ENCODE data around the gene KPTN. TPM values are rescaled to one million over a fixed set of nuclear protein-coding genes. Genes with fewer than 3 reads are reported as not detected.

The KPTN gene
- total and polyA plus RNA-seq, 2 of the 13 experiments (the other 11 are each of a cell fraction or from before 2014, with no cell fraction given) = 9.1 to 13.3 TPM

GRCh38 chr19:47428177-47428894 lies 55.7 kb downstream of the KPTN start:
- CTCF ChIA-PET (ENCODE audit: low intra/inter-chr PET ratio, low total read pairs) = no interaction called here
- Histone ChIP-seq H3K4me1 (ENCODE audit: insufficient read depth, low read length) (peaks cover 29% of the 10 kb centered on the region), H3K4me3 (replicated peaks in 1 of 3; ENCODE audit: insufficient read depth in 1 of 3, low read depth in 2 of 3, low read length in 3 of 3) (no peak overlapping the region), H3K9me3 (ENCODE audit: low read length) (no peaks in the 10 kb centered on the region), H2AFZ (ENCODE audit: low read length) (no peak overlapping the region), H3K27me3 (ENCODE audit: control insufficient read depth in 1 of 2, insufficient read depth in 2 of 2, low read length in 2 of 2) (peaks cover 1 to 19% of the 10 kb centered on the region in 2 experiments; a peak in 4 of 5 replicates), H3K9ac (ENCODE audit: insufficient read depth, low read depth, low read length) (no peak overlapping the region), H4K20me1 (ENCODE audit: insufficient read depth, low read length) (no peaks in the 10 kb centered on the region), H3K4me2 (ENCODE audit: low read depth, low read length) (peak overlapping the region; percentile 45), H3K27ac (ENCODE audit: extremely low read length, insufficient read depth, low read length) (no peak overlapping the region), H3K36me3 (replicated peaks in 1 of 2; ENCODE audit: control insufficient read depth in 1 of 2, insufficient read depth in 2 of 2, low read length in 2 of 2) (no peaks in the 10 kb centered on the region), H3K79me2 (ENCODE audit: insufficient read depth, low read length) (no peaks in the 10 kb centered on the region)
- 11% methylated on average over 27 of the region's 27 CpGs for WGBS (ENCODE audit: low lambda C conversion rate)
- POLR2A ChIA-PET = interaction anchor here (0.8 kb wide), 1 partner anchor 55 kb away, joined by 3 read pairs; the partner anchor contains the start of gene KPTN
- in situ Hi-C loops (cut with HindIII; ENCODE audit: extremely low pct_ligation_motif_present, low pct_unique_long_range_greater_than_20kb) = no loop called here
- no TSS peak for BruUV-seq (replicated peaks)
- ATAC-seq (peak; percentile 21; the same call in 2 of the 3 replicates), FAIRE-seq (no peak), DNase-seq (ENCODE audit: low spot score) (peak; percentile 54)
- intact Hi-C loops (cut with micrococcal nuclease; ENCODE audit: unreplicated experiment) = no loop called here
- TF ChIP-seq SAP130 (CRISPR knock-in tag; IDR thresholded peaks at IDR 0.05; ENCODE audit: low read depth) (0 out of 2 replicates have a peak, but pooled peaks have one; percentile 13), SUZ12 (IDR thresholded peaks at IDR 0.05; ENCODE audit: low read depth, low read length) (no peak)

DNA sequence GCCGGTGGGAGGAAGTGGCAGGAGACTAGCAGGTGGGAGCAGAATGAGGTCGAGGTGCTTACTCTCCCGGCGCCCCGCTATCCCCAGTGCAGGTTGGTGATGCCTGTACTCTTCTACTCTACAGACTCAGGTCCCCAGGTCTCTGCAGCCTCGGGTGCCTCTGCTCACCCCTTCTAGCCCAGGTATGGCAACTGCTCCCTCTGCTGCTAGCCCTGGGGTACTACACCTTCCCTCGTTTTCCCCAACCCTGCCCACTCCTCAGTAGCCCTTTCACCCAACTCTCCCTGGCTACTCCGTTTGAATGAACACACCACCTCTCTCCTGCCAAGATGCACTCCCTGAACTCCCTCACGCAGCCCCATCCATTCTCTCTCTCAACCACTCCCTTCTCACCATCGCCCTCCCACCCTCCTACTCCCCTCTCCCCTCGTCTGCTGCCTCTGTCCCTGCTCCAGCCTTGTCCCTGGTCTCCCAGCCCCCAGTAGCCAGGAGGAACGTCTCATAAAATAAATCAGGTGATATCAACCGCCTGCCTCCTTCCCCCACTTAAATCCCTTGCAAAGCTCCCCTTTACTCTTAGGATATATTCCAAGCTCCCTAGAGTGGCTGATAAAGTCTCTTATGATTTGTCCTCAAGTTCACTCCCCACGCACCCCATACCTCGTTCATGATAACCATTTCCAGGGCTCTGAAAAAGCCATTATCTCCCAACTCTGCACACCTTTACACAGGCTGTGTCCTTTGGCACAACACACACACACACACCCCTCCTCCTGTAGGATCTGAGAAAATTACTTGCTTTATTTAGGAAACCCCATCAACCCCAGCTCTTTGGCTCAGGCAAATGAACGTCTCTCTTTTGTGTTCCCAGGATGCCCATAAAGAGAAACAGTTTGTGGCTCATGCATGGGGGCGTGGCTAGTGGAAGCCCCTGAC lies 56.5 kb downstream of the KPTN start:
- intact Hi-C loops (cut with micrococcal nuclease; ENCODE audit: unreplicated experiment) = no loop called here
- H3K36me3 ChIP-seq (replicated peaks in 1 of 2; ENCODE audit: control insufficient read depth in 1 of 2, insufficient read depth in 2 of 2, low read length in 2 of 2) = no peaks in the 10 kb centered on the region
- DNase-seq (ENCODE audit: low spot score) = peak; percentile 33
- H3K79me2 ChIP-seq (ENCODE audit: insufficient read depth, low read length) = no peaks in the 10 kb centered on the region
- no peaks in the 10 kb centered on the region for H4K20me1 ChIP-seq (ENCODE audit: insufficient read depth, low read length)
- WGBS (ENCODE audit: low lambda C conversion rate) = 16% methylated on average over 13 of the region's 17 CpGs
- no TSS peak for BruUV-seq (replicated peaks)
- no peak overlapping the region for H3K4me3 ChIP-seq (replicated peaks in 1 of 3; ENCODE audit: insufficient read depth in 1 of 3, low read depth in 2 of 3, low read length in 3 of 3)
- peaks cover 3 to 27% of the 10 kb centered on the region in 2 experiments; a peak in 4 of 5 replicates for H3K27me3 ChIP-seq (ENCODE audit: control insufficient read depth in 1 of 2, insufficient read depth in 2 of 2, low read length in 2 of 2)
- no peak overlapping the region for H3K27ac ChIP-seq (ENCODE audit: extremely low read length, insufficient read depth, low read length)
- no peak overlapping the region; the same call in 1 of the 2 replicates for H3K4me2 ChIP-seq (ENCODE audit: low read depth, low read length)
- in situ Hi-C loops (cut with HindIII; ENCODE audit: extremely low pct_ligation_motif_present, low pct_unique_long_range_greater_than_20kb) = no loop called here
- no peak overlapping the region for H3K9ac ChIP-seq (ENCODE audit: insufficient read depth, low read depth, low read length)
- ChIA-PET POLR2A (interaction anchor here (0.8 kb wide), 1 partner anchor 56 kb away, joined by 3 read pairs; the partner anchor contains the start of gene KPTN), CTCF (ENCODE audit: low intra/inter-chr PET ratio, low total read pairs) (interaction anchor here (0.8 to 1.3 kb wide), 2 partner anchors 131 to 143 kb away, joined by 3 to 7 read pairs; no protein-coding TSS in a partner anchor)
- H3K9me3 ChIP-seq (ENCODE audit: low read length) = no peaks in the 10 kb centered on the region
- peak; percentile 23 for FAIRE-seq
- peak; percentile 79 for ATAC-seq
- H2AFZ ChIP-seq (ENCODE audit: low read length) = no peak overlapping the region
- H3K4me1 ChIP-seq (ENCODE audit: insufficient read depth, low read length) = peaks cover 29% of the 10 kb centered on the region
- TF ChIP-seq CEBPG (CRISPR knock-in tag; IDR thresholded peaks at IDR 0.05) (no peak), ZNF546 (CRISPR knock-in tag; conservative IDR thresholded peaks at IDR 0.05) (no peak), MBNL3 (CRISPR knock-in tag; conservative IDR thresholded peaks at IDR 0.05) (no peak), ZNF782 (CRISPR knock-in tag; IDR thresholded peaks at IDR 0.05; ENCODE audit: borderline replicate concordance) (no peak), STAG1 (CRISPR knock-in tag; IDR thresholded peaks at IDR 0.05) (peak; percentile 80), JUNB (CRISPR knock-in tag; IDR thresholded peaks at IDR 0.05; ENCODE audit: borderline replicate concordance) (0 out of 2 replicates have a peak, but pooled peaks have one; percentile 26), RBM22 (optimal IDR thresholded peaks at IDR 0.05; ENCODE audit: low read length) (no peak), MIER2 (CRISPR knock-in tag; IDR thresholded peaks at IDR 0.05) (0 out of 2 replicates have a peak, but pooled peaks have one; percentile 14), GATA4 (IDR thresholded peaks at IDR 0.05; ENCODE audit: borderline replicate concordance, low read depth) (no peak), FOSL2 (CRISPR knock-in tag; IDR thresholded peaks at IDR 0.05) (0 out of 2 replicates have a peak, but pooled peaks have one; percentile 6), ZNF354B (CRISPR knock-in tag; IDR thresholded peaks at IDR 0.05) (no peak), ZNF547 (CRISPR knock-in tag; IDR thresholded peaks at IDR 0.05) (no peak), CTCF (CRISPR knock-in tag; IDR thresholded peaks at IDR 0.05) (peak; percentile 88)
